ENCODE data around the gene KCNH2. TPM values are rescaled to one million over a fixed set of nuclear protein-coding genes. Genes with fewer than 3 reads are reported as not detected.

The KCNH2 gene
- total and polyA plus RNA-seq, 2 of the 8 experiments (the other 6 are each of a cell fraction or from before 2014, with no cell fraction given): 8.0 to 15.0 TPM

GRCh38 chr7:150956395-150957132 is 21.6 kb downstream of the KCNH2 start (continued):
- no peak for TF ChIP-seq USF2 (IDR thresholded peaks at IDR 0.05; ENCODE audit: low read length)
- no peak for TF ChIP-seq GTF2F1 (IDR thresholded peaks at IDR 0.05; ENCODE audit: borderline replicate concordance, low read depth, low read length)
- no peak for TF ChIP-seq RXRA (IDR thresholded peaks at IDR 0.05; ENCODE audit: insufficient read depth, low read depth, low read length)
- TF ChIP-seq KDM5A (IDR thresholded peaks at IDR 0.05; ENCODE audit: low read length): no peak
- TF ChIP-seq HDAC2 (IDR thresholded peaks at IDR 0.05; ENCODE audit: borderline replicate concordance in 1 of 2, low read depth in 2 of 2, low read length in 2 of 2): no peak
- no peak for TF ChIP-seq CHD1 (IDR thresholded peaks at IDR 0.05; ENCODE audit: low read depth, low read length)
- TF ChIP-seq POLR2AphosphoS5 (IDR thresholded peaks at IDR 0.05; ENCODE audit: low read depth, low read length): no peak

Data from H1 (cell line).